HG03139 (cell line): ENCODE data around the gene KAT2A.

Experiments used
- ATAC-seq: cut with Tn5 transposase; IDR thresholded peaks from one replicate; pipeline ENCODE4 v1.9.1; 2021; ENCODE audit not compliant: unreplicated experiment

KAT2A gene

GRCh38 chr17:42065201-42065600, 56.0 kb downstream of the KAT2A start:
- no peak for ATAC-seq
